KOPT-K1 (cell line): ENCODE measurements around the gene ASB10.

Experiments
- H3K27ac ChIP-seq: fragments of 200-600 bp; sonication (generic); 2 replicates; pipeline ENCODE4 v1.5.1; 2016; ENCODE audit warnings: antibody characterized with exemption, mild to moderate bottlenecking, low read depth, low read length; ENCODE audit not compliant: poor library complexity, severe bottlenecking
- H3K36me3 ChIP-seq: fragments of 200-600 bp; sonication (generic); 2 replicates; pipeline ENCODE4 v1.5.1; 2017; ENCODE audit warnings: antibody characterized with exemption, mild to moderate bottlenecking, low read length, moderate library complexity; ENCODE audit not compliant: insufficient read depth
- H3K9me3 ChIP-seq: fragments of 200-600 bp; sonication (generic); 2 replicates; pipeline ENCODE4 v1.5.1; 2017; ENCODE audit warnings: antibody characterized with exemption, low read length, mild to moderate bottlenecking; ENCODE audit not compliant: insufficient read depth, poor library complexity, severe bottlenecking

ASB10 gene

DNA sequence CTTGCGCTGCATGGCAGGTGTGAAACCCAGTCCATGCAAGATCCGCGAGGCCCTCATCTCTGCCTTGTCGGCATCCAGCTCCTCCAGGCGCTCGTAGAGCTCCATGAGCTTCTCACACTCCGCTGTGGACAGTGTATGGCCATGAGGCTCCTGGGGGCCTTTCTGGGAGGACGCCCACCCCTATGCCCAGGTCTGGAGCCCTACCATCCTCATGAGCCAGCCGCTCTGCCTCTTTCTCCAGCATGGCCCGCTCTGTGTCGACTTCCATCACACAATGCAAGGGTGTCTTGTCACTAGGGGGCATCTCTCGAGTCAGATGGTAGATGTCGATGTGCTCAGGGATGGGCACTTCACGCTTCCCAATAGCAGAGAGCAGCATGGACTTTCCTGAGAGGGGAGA, 36.7 kb upstream of the ASB10 start:
- Histone ChIP-seq H3K9me3 (no peaks in the 10 kb centered on the region), H3K36me3 (peaks cover 72% of the 10 kb centered on the region), H3K27ac (no peak overlapping the region)

DNA sequence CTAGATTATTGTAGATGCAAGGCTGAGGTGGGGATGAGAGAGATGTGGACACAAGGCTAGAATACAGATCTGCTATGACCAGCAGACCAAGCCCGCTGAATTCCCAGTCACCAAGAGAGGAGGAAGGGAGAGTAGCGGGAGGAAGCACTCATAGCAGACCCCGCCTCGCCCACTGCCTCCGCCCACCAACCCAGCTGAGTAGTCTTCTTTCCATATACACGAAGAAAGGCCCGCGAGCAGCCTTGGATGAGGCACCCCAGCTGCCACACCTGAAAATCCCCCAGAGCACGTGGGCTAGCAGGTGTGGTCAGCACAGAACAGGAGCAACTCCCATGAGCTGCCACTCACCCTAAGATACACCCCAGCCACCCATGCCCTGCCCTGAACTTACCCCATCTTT, 31.1 kb upstream of the ASB10 start:
- peaks cover 99% of the 10 kb centered on the region for H3K36me3 ChIP-seq
- no peaks in the 10 kb centered on the region for H3K9me3 ChIP-seq
- H3K27ac ChIP-seq, result no peak overlapping the region

DNA sequence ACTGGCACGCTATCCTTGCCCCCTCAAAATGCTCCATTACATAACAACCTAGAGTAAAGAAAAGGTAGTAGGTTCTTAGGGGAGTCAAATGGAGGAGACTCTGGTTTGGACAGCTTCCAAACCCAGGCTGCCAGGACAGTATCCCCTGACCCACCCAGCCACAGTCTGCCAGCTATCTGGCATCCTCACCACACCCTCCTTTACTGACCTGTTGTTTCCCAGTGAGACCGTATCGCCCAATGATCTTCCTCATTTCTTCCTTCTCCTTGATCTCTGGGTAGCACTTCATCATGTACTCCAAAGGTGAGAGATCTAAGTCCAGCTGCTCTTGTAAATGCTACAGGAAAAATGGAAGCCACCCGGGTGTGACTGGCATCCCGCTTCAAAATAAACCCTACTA, 28.3 kb upstream of the ASB10 start:
- Histone ChIP-seq H3K36me3 (peaks cover 89% of the 10 kb centered on the region), H3K9me3 (no peaks in the 10 kb centered on the region), H3K27ac (no peak overlapping the region)

DNA sequence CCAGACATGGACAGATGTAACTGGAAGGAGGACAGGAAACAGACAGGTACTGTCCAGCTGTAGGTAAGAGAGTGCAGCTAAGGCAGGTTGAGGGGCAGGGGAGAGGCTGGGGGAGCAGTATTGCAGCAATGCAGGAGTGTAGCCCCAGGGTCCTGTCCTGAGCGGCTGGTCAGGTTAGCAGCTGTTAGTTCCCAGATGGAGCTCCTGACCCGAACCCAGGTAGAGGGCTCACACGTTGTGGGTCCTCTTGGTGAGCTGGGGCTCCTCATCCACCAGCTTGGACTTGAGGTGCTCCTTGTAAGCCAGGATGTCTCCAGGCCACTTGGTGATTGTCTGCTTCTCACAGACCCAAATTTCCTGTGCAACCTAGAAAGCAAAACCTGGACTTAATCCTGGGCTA, 26.8 kb upstream of the ASB10 start:
- Histone ChIP-seq H3K27ac (no peak overlapping the region), H3K9me3 (no peaks in the 10 kb centered on the region), H3K36me3 (peaks cover 74% of the 10 kb centered on the region)

DNA sequence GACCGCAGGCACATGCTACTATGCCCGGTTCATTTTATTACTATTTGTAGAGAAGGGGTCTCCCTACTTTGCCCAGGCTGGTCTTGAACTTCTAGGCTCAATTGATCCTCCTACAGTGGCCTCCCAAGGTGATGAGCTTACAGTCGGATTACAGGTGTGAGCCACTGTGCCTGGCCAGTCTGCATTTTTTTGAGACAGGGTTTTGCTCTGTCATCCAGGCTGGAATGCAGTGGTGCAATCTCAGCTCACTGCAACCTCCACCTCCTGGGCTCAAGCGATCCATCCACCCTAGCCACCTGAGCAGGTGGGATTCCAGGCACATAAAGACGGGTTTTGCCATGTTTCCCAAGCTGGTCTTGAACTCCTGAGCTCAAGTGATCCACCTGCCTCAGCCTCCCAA, 25.6 kb upstream of the ASB10 start:
- peaks cover 62% of the 10 kb centered on the region for H3K36me3 ChIP-seq
- H3K9me3 ChIP-seq, result no peaks in the 10 kb centered on the region
- no peak overlapping the region for H3K27ac ChIP-seq

DNA sequence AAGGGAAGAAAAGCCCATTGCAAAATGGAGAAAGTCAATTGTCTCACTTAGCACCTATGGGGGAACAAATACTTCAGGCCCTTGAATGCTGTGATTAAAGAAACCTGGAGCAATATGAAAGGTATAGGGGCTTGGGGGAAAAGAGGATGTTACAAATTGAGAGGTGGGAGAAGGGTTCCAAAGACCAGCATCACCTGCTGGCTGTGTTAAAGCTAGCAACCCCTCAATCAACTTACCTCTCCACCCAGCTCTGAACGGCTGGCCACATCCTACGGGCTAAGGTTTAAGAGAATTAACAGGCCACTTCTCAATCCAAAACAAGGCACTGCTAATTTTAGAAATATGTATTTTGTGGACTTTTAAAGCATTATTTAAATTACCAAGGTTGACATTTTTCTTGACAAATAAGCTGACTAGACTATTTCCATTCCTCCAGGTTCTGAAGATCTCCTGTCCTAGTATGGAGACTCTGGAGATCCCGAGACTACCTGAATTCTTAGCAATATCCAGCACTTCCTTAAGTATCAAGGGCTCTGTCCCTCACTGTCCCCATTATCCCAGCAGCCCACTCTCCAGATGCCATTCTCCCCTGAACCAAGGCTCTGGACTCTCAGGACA, 24.2 kb upstream of the ASB10 start:
- Histone ChIP-seq H3K36me3 (peaks cover 48% of the 10 kb centered on the region), H3K27ac (no peak overlapping the region), H3K9me3 (no peaks in the 10 kb centered on the region)

DNA sequence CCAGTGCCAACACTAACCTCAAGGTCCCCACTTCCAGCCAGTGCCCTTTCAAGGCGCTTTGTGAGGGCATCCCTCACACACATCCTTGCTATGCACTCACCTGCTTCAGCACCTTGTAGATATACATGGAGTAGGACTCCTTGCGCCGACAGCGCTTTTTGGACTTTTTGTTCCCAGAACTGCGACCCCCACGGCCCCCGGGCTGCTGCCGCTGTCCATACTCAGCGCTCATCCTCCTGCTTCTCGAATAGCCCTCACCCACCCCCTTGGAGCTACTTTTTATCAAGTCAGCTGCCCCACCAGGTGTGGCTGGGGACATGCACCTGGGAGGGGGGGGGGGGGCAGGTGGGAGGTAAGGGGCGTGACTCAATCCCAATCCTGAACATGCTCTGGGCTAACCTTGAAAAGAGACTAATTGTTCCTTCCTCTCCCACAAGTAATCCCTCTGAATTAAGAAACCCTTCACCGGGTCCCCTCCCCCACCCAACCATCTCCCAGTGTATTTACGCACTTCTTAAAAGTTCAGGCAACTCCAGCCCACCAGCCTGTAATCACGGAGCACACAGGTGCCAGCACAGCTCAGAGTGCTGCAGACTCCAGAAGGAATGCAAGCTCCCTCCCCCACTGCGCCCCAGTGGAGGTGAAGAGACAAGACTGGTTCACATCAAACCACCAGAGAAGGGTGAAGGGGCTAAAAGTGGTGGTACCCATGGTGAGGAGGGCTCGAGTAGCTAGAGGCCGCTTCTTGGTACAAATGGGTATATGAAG, 23.2 kb upstream of the ASB10 start, which contains the start of gene H2BK1:
Gene H2BK1 (minus strand): TSS at position 402 of the 768 bp plus-strand sequence. CDS start 170 bp downstream, at position 232.
- no peak within 1 kb of the TSS for H3K27ac ChIP-seq

DNA sequence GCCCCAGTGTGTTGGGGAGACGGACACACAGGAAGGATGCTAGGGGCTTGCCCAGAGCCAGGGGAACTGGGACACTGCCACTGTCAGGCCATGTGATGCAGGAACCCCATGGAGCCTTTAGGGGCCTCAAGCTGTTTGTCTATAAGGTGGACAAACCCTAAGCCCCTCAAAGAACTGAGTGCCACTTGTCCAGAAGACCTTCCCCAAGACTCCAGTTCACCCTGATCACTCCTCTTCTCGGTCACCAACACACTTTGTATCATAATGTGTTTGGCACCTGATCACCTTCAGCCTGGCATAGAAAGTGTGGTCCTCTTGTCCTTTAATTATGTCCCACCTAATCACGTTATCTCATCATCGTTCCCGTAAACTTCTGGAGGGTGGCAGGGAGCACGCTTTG, 22.5 kb upstream of the ASB10 start:
- Histone ChIP-seq H3K36me3 (peaks cover 31% of the 10 kb centered on the region), H3K9me3 (no peaks in the 10 kb centered on the region)

More for the DNA sequence above, 23.2 kb upstream of the ASB10 start, which contains the start of gene H2BK1:
- no peaks in the 10 kb centered on the region for H3K9me3 ChIP-seq
- peaks cover 38% of the 10 kb centered on the region for H3K36me3 ChIP-seq

DNA sequence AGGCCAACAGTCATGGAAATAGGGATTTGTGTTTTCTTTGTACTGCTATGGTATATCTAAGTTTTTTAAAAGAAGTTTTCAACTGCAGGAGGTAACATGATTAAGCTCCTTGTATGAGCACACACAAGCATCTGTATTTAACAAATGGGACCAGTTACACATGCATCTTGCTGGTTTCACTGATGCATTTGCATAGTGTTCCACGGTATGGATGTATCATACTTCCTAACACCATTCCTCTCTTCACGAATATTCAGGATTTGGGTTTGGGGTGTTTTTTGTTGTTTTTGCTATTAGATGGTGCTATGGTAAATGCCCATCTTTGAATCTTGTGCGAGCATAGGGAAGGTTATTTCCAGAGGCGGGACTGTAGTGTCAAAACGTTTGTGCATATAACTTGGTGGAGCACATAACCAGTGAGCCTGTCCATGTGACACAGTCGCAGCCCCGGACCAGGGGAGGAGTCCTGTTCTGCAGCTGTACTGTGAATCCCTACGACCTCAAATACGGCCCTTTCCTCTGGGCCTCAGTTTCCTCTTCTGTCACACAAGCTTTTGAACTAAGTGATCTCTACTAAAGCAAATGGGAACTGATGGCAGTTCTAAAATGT, 21.3 kb upstream of the ASB10 start:
- Histone ChIP-seq H3K36me3 (peaks cover 19% of the 10 kb centered on the region), H3K27ac (no peak overlapping the region), H3K9me3 (no peaks in the 10 kb centered on the region)

More for the DNA sequence above, 22.5 kb upstream of the ASB10 start:
- H3K27ac ChIP-seq, result no peak overlapping the region

DNA sequence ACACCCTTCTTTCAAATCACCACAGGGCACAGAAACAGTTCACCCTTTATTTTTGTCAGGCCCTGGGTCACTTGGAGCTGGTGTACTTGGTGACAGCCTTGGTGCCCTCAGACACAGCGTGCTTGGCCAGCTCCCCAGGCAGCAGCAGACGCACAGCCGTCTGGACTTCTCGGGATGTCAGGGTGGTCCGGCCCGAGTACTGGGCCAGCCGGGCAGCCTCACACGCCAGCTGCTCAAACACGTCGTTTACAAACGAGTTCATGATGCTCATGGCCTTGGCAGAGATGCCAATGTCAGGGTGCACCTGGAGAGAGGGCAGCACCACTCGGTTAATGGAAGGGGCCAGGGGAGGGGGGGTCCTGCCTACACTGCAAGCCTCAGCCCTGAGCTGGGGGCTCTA, 20.8 kb upstream of the ASB10 start:
- Histone ChIP-seq H3K27ac (peak overlapping the region; percentile 26), H3K9me3 (no peaks in the 10 kb centered on the region), H3K36me3 (peaks cover 13% of the 10 kb centered on the region)

DNA sequence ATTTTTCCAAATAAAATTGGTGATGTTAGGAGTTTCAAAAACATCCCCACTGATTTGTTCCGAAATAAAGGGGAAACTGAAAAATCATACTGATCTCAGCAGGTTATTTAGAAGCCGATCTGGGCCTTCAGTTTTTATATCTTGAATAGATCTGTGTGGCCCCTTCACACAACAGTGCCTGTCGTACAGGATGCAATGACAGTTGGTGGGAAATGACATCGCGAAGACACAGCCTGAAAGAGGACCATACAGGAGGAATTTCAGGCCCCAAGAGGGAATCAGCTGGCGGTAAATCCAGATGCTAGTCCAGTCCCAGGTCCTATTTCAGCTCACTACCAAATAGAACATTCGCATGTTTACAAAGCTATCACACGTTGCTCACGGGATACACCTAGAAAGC, 20.3 kb upstream of the ASB10 start:
- Histone ChIP-seq H3K9me3 (no peaks in the 10 kb centered on the region), H3K36me3 (peaks cover 8% of the 10 kb centered on the region; the same call in 1 of the 2 replicates), H3K27ac (peak overlapping the region; percentile 26)

DNA sequence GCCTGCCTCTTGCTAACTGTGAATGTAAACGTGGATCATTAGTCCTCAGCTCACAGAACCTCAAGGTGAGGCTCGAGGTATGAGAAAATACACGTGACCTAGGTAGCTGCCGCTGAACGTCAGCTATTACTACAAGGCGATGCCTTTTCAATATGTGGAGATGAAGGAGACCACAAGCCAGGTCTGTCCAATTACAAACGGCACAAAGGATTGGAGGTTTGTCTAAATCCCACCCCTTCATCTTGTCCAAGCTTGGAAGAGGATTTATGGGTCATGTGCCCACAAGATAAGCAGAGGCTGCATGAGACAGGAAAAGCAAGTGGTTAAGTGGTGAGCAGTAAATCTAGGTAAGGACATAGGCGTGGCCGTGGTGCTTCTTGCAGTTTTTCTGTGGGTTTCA, 19.9 kb upstream of the ASB10 start:
- Histone ChIP-seq H3K9me3 (no peaks in the 10 kb centered on the region), H3K27ac (peak overlapping the region; percentile 26)

DNA sequence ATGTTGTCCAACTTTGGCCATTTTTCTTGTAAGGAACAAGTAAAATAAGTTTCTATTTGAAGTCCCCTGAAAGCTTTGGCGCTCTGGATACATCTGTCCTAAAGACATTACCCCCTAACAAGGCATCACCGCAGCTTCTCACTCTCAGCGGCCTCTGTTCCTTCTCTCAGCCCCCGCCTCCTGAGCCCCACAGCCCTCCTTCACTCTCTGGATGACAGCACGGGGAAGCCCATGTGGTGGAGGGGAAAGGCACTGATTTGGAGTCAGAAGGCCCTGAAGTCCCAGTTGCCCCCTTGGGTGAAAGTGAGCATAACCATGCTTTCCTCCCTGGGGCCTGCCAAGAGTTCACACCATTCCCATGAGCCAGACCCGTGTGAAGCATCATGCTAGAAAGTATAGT, 18.7 kb upstream of the ASB10 start:
- Histone ChIP-seq H3K36me3 (no peaks in the 10 kb centered on the region), H3K9me3 (no peaks in the 10 kb centered on the region), H3K27ac (no peak overlapping the region)

More for the DNA sequence above, 19.9 kb upstream of the ASB10 start:
- H3K36me3 ChIP-seq, result peaks cover 4% of the 10 kb centered on the region; the same call in 1 of the 2 replicates

DNA sequence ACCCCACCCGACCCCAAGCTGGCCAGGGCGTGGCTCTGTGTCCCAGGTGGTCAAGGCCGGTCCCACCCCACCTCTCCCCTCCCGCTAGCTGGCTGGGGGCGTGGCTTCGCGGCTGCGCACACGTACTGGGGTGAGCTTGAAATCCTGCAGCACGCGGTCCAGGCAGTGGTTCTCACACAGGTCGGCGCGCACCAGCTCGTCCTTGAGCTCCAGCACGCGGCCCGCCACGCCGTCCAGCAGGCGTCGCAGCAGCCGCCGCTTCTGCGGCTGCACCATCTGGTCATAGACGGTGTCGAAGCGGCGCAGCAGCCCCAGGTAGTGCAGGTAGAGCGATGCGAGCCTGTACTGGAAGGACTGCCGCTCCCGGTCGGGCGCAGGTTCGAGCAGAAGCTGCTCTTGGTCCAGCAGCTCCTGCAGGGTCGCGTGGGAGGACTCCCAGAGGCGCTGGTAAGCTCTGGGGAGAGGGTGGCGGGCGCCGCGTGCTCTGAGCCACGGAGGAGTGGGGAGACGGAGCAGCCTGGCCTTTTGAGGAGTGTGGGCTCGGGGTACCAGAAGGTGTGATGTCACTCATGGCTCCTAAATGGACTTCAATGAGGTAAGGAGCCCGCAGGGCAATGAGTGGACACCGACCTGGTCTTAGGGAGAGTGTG, 17.5 kb upstream of the ASB10 start:
- Histone ChIP-seq H3K27ac (no peak overlapping the region), H3K36me3 (no peaks in the 10 kb centered on the region), H3K9me3 (no peaks in the 10 kb centered on the region)

DNA sequence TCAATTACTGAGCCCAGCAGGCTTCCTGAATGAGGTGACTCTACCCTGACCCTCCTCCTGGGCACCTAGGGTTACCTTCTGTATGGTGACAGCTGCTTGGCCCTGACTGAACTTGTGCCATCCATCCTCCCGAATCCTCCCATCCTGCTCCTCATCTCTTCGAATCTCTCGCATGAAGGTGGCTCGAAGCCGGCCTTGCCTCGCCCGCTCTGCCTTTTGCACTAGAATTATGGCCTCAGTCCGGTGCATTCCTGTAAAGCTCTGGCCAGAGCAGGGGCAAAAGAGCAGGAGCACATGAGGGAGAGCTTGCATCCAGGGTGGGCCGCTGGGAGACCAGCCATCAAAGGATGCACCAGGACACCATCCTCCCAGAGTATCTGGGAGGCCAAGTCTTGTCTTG, 15.8 kb upstream of the ASB10 start:
- H3K27ac ChIP-seq, result no peak overlapping the region
- no peaks in the 10 kb centered on the region for H3K36me3 ChIP-seq
- H3K9me3 ChIP-seq, result no peaks in the 10 kb centered on the region
